MG63 (cell line): ENCODE data around the gene RTRAF. TPM values are rescaled to one million over a fixed set of nuclear protein-coding genes. Genes with fewer than 3 reads are reported as not detected.

Source experiments
- DNase-seq: peaks from one replicate; pipeline ENCODE4 v3.0.0-alpha.2; 2020
- H3K27me3 ChIP-seq: fragments of 250-450 bp; sonication (Bioruptor Pico); 2 replicates; pipeline ENCODE4 v1.5.1; 2020; ENCODE audit warnings: mild to moderate bottlenecking, moderate library complexity
- H3K36me3 ChIP-seq: fragments of 250-450 bp; sonication (Bioruptor Pico); 2 replicates; pipeline ENCODE4 v1.5.1; 2020; ENCODE audit warnings: mild to moderate bottlenecking, moderate library complexity
- H3K4me3 ChIP-seq: fragments of 250-450 bp; sonication (Bioruptor Pico); 2 replicates; pipeline ENCODE4 v1.5.1; 2020; ENCODE audit warnings: mild to moderate bottlenecking, moderate library complexity
- H3K9me3 ChIP-seq: fragments of 250-450 bp; sonication (Bioruptor Pico); 2 replicates; pipeline ENCODE4 v1.5.1; 2020; ENCODE audit warnings: mild to moderate bottlenecking, moderate library complexity
- total RNA-seq: library from RNA; depleted of rRNA; stranded (reverse); fragments of >200 nt; shearing (Covaris generic); gene quantifications from 2 replicates; pipeline ENCODE4 v1.2.3, GENCODE V29; 2014; ENCODE audit warnings: low replicate concordance; rRNA removed

The RTRAF gene
- total RNA-seq, 1 experiment from 2014 or later, result 77.2 TPM

DNA sequence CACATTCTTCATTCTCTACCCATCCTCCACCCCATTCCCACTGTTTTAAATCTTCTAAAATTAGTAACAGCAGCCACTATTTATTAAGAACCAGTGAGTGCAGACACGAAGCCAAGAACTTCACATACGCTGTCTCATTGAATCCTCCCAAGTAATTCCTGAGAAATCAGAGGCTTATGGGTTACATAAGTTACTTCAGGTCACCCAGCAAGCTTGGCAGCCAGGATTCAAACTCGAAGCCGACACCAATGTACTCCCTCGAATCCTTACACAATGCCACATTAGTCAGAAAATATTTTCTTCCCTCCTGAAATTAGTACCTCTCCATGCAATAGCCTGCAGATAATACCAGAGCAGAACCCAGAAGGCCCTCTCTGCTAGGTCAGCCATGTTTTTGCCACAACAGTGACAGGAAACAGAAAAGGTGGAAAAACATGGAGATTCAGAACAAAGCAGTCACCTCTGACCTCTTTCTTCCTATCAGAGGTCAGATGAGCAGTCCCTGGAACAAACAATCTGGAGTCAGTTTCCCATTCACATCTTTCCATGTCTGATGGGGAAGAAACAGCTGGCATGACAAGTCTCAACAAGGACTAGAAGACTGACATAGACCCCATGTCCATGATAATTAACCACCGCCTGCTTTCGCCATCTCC lies 63.1 kb downstream of the RTRAF start:
- Histone ChIP-seq H3K9me3 (no peaks in the 10 kb centered on the region), H3K4me3 (no peak overlapping the region), H3K27me3 (no peaks in the 10 kb centered on the region), H3K36me3 (no peaks in the 10 kb centered on the region)
- DNase-seq, result no peak

DNA sequence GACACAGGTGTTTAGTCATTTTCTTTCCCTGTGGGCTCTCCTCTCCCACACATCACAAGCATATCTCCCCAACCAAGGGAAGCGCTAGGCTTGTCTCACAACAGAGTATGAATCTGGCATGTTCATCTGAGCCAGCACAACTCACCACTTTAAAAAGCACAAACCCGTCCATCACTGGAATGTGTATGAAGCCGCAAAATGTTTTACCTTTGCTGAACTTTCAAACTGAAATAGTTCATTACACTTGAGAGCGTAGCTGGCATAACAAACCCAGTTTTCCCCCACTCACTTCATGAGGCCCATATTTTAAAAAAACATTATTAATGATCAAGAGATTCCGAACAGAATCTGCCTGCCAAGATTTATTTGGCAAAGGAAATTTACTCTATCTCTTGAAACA lies 63.7 kb downstream of the RTRAF start:
- Histone ChIP-seq H3K9me3 (no peaks in the 10 kb centered on the region), H3K4me3 (no peak overlapping the region), H3K36me3 (no peaks in the 10 kb centered on the region), H3K27me3 (no peaks in the 10 kb centered on the region)
- no peak for DNase-seq

DNA sequence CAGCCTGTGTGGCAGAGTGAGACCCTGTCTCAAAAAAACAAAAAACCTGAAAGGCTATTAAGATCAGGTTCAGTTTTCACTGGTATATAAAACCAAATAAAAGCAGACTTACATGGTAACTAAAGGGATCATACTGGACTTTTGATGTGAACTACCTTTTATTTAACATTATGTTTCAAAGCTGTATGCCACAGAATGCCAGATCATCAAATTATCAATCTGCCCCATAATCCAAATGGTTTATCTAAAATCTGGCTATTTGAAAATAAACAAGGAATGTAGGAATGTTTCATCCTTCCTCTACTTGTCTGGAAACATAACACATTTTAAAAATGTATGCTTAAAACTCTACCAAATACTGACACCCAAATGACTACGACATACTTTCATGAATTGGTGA lies 65.3 kb downstream of the RTRAF start:
- no peak for DNase-seq
- no peaks in the 10 kb centered on the region for H3K36me3 ChIP-seq
- H3K9me3 ChIP-seq, result no peaks in the 10 kb centered on the region
- H3K27me3 ChIP-seq, result no peaks in the 10 kb centered on the region
- no peak overlapping the region for H3K4me3 ChIP-seq

DNA sequence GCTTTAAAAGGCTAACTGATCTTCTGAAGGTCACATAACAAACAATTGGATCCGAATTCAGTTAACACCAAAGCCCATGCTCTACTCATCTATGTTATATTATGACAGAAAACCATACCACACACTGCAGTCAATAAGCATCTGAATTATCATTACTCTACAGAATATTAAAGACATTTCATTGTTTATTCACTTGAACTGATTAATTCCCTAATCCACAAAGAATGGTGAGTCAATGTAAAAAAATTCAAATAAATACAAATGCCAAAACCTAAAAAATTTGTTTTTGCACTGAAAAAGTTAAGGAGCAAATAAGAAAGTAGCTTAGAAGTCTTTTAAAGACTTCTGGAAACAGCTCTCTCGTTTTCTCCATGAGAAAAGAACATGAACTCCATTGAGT lies 65.8 kb downstream of the RTRAF start:
- no peaks in the 10 kb centered on the region for H3K36me3 ChIP-seq
- no peak for DNase-seq
- no peak overlapping the region for H3K4me3 ChIP-seq
- H3K9me3 ChIP-seq, result no peaks in the 10 kb centered on the region
- no peaks in the 10 kb centered on the region for H3K27me3 ChIP-seq

DNA sequence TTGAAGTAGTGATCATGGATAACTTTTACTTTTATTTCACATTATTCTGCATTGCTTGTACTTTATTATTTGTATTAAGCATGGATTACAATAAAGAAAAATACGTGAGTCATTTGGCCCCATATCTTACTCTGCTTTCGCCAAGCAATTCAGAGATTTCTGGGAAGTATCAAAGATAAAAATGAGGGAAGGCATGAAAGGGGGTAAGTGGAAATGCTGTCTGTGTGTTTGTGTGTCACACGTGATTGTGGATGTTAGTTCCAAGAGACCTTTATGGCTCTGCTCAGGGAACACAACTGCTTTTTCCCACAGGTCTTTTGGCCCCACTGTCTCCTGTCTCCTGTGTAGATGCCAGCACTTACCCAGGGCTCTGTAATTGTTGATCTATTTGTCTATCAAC lies 69.0 kb downstream of the RTRAF start:
- Histone ChIP-seq H3K27me3 (no peaks in the 10 kb centered on the region), H3K4me3 (no peak overlapping the region), H3K36me3 (no peaks in the 10 kb centered on the region), H3K9me3 (no peaks in the 10 kb centered on the region)
- DNase-seq, result no peak

DNA sequence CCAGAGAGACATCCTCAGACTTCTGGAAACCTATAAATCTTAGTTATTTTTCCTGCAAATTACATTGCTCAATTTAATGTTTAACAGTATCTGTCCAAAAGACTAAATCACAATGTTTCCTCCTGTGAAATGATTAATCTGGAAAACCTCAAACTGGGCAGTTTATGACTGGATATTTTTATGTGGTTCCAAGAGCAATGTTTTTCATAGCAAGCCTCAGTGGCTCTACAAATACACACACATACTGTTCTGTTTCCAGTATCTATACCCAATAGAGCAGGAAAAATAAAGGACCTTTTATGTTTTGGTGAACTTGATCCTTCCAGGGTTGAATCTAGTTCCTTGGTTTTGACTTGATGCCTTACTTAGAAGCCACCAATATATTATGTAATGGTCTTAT lies 70.3 kb downstream of the RTRAF start:
- H3K9me3 ChIP-seq, result no peaks in the 10 kb centered on the region
- DNase-seq, result no peak
- H3K36me3 ChIP-seq, result no peaks in the 10 kb centered on the region
- H3K27me3 ChIP-seq, result no peaks in the 10 kb centered on the region
- no peak overlapping the region for H3K4me3 ChIP-seq

DNA sequence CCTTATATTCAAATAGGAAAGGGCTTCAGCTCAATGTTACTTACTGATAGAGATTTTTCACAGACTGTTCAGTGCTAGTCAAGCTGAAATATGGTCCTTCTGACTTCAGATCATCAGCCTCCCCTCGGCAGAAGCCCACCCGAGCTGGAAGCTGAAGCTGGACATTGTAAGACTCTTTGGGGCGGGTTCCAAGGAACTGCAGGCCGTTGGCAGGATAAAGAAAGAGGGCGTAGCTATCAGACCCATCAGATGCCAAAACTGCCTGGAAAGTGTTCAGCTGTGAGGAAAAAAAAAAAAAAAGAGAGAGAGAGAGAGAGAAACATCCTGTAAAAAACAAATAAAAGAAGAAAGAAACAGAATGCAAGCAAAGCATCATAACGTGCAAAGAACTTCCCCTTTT lies 70.7 kb downstream of the RTRAF start:
- no peaks in the 10 kb centered on the region for H3K36me3 ChIP-seq
- DNase-seq, result no peak
- no peaks in the 10 kb centered on the region for H3K9me3 ChIP-seq
- no peak overlapping the region for H3K4me3 ChIP-seq
- H3K27me3 ChIP-seq, result no peaks in the 10 kb centered on the region

Other genes with a start within 250 kb of the RTRAF start
- gene GNG2, start 128.9 kb upstream of the RTRAF start, total RNA-seq, result 5.4 and 6.9 TPM in 2 replicates
- 2.3 and 4.6 TPM in 2 replicates for gene NID2, start 79.5 kb downstream of the RTRAF start, total RNA-seq